OCI-LY3 (cell line): Measurements from ENCODE around the gene CRYL1.

Experiments
- EZH2phosphoT487 ChIP-seq: fragments of 200-600 bp; shearing (Covaris generic); IDR thresholded peaks from 2 replicates; pipeline ENCODE4 v1.6.1; 2018; ENCODE audit warnings: antibody characterized with exemption, mixed run types, low read depth
- TF ChIP-seq, protein P1 (sequence below): fragments of 200-600, 300-600 bp; sonication (generic); IDR thresholded peaks from 2 replicates; pipeline ENCODE4 v1.5.1; 2014; ENCODE audit warnings: antibody characterized with exemption, low read length, low read depth

DNA sequence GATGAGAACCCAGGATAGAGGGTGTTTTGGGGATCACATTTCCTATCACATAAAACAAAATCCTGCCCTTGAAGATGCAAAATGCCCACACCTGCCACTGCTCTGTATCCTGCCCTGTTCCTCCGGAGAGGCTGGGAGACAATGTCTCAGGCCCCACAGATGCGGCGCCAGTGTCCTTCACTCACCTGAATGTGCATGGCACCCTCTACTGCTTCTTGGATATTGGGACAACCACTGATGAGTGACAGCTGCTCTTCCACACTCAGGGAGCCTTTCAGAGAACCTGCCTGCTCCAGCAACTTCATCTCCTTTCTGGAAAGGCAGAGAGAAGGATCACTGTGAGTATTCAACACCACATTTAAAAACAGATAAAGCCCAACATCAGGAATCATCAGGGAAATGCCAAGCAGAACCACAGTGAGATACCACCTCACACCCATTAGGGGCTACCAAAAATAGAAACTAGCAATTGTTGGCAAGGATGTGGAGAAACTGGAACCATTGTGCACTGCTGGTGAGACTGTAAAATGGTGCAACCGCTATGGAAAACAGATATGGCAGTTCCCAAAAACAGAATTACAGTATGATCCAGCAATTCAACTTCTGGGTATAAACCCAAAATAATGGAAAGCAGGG lies 36.4 kb downstream of the CRYL1 start:
- TF ChIP-seq, protein P1, sequence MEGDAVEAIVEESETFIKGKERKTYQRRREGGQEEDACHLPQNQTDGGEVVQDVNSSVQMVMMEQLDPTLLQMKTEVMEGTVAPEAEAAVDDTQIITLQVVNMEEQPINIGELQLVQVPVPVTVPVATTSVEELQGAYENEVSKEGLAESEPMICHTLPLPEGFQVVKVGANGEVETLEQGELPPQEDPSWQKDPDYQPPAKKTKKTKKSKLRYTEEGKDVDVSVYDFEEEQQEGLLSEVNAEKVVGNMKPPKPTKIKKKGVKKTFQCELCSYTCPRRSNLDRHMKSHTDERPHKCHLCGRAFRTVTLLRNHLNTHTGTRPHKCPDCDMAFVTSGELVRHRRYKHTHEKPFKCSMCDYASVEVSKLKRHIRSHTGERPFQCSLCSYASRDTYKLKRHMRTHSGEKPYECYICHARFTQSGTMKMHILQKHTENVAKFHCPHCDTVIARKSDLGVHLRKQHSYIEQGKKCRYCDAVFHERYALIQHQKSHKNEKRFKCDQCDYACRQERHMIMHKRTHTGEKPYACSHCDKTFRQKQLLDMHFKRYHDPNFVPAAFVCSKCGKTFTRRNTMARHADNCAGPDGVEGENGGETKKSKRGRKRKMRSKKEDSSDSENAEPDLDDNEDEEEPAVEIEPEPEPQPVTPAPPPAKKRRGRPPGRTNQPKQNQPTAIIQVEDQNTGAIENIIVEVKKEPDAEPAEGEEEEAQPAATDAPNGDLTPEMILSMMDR: no peak
- TF ChIP-seq EZH2phosphoT487: no peak
